Measurements from ENCODE around the gene SSC5D.
"Not testable (repeated sequence)": the region's sequence is repeated elsewhere in the genome, so short reads cannot be mapped to it uniquely, and the experiment has no call there.

SSC5D gene

GRCh38 chr19:55486043-55486970 lies 1.9 kb upstream of the SSC5D start:
- in situ Hi-C loops (cut with HindIII; ENCODE audit: low sequenced_read_pairs): no loop called here

GRCh38 chr19:55486971-55487923 lies 989 bp upstream of the SSC5D start:
- in situ Hi-C loops (cut with HindIII; ENCODE audit: low sequenced_read_pairs): no loop called here

GRCh38 chr19:55488986-55489710 lies 912 bp downstream of the SSC5D start:
- in situ Hi-C loops (cut with HindIII; ENCODE audit: low sequenced_read_pairs): no loop called here

GRCh38 chr19:55489711-55490477 lies 1.7 kb downstream of the SSC5D start:
- in situ Hi-C loops (cut with HindIII; ENCODE audit: low sequenced_read_pairs): no loop called here

GRCh38 chr19:55490478-55491432 lies 2.5 kb downstream of the SSC5D start:
- in situ Hi-C loops (cut with HindIII; ENCODE audit: low sequenced_read_pairs): no loop called here

GRCh38 chr19:55491546-55492360 lies 3.5 kb downstream of the SSC5D start:
- in situ Hi-C loops (cut with HindIII; ENCODE audit: low sequenced_read_pairs): no loop called here

- in situ Hi-C loops (cut with HindIII; ENCODE audit: low sequenced_read_pairs): no loop called here
Measured at GRCh38 chr19:55492362-55492944, 4.2 kb downstream of the SSC5D start.

GRCh38 chr19:55493052-55493644 lies 4.9 kb downstream of the SSC5D start:
- in situ Hi-C loops (cut with HindIII; ENCODE audit: low sequenced_read_pairs): no loop called here

GRCh38 chr19:55493645-55494171 lies 5.5 kb downstream of the SSC5D start:
- in situ Hi-C loops (cut with HindIII; ENCODE audit: low sequenced_read_pairs): no loop called here

GRCh38 chr19:55494172-55494761 lies 6.0 kb downstream of the SSC5D start:
- in situ Hi-C loops (cut with HindIII; ENCODE audit: low sequenced_read_pairs): no loop called here

- in situ Hi-C loops (cut with HindIII; ENCODE audit: low sequenced_read_pairs): no loop called here
Measured at GRCh38 chr19:55495646-55496349, 7.6 kb downstream of the SSC5D start.

- in situ Hi-C loops (cut with HindIII; ENCODE audit: low sequenced_read_pairs): not testable (repeated sequence)
Measured at GRCh38 chr19:55496820-55497219, 8.6 kb downstream of the SSC5D start.

GRCh38 chr19:55497763-55498162 lies 9.5 kb downstream of the SSC5D start:
- in situ Hi-C loops (cut with HindIII; ENCODE audit: low sequenced_read_pairs): no loop called here

- in situ Hi-C loops (cut with HindIII; ENCODE audit: low sequenced_read_pairs): no loop called here
Measured at GRCh38 chr19:55498246-55498840, 10.1 kb downstream of the SSC5D start.

- in situ Hi-C loops (cut with HindIII; ENCODE audit: low sequenced_read_pairs): no loop called here
Measured at GRCh38 chr19:55500368-55500952, 12.2 kb downstream of the SSC5D start.

Measured in DLD1 (cell line).